Measurements from ENCODE around the gene ST7.
"Not testable (repeated sequence)": the region's sequence is repeated elsewhere in the genome, so short reads cannot be mapped to it uniquely, and the experiment has no call there.

GRCh38 chr7:116975024-116975423 lies 21.7 kb downstream of the ST7 start:
- not testable (repeated sequence) for TF ChIP-seq CTCF (conservative IDR thresholded peaks at IDR 0.05; ENCODE audit: low read length); EZH2phosphoT487 (IDR thresholded peaks at IDR 0.05; ENCODE audit: borderline replicate concordance)
